Measurements from ENCODE around the gene MAGI1. TPM values are rescaled to one million over a fixed set of nuclear protein-coding genes. Genes with fewer than 3 reads are reported as not detected.

The MAGI1 gene
- 0.88 and 1.3 TPM in 2 replicates for total RNA-seq (2014; rRNA removed; shearing (Covaris generic); ENCODE audit: low replicate concordance)

DNA sequence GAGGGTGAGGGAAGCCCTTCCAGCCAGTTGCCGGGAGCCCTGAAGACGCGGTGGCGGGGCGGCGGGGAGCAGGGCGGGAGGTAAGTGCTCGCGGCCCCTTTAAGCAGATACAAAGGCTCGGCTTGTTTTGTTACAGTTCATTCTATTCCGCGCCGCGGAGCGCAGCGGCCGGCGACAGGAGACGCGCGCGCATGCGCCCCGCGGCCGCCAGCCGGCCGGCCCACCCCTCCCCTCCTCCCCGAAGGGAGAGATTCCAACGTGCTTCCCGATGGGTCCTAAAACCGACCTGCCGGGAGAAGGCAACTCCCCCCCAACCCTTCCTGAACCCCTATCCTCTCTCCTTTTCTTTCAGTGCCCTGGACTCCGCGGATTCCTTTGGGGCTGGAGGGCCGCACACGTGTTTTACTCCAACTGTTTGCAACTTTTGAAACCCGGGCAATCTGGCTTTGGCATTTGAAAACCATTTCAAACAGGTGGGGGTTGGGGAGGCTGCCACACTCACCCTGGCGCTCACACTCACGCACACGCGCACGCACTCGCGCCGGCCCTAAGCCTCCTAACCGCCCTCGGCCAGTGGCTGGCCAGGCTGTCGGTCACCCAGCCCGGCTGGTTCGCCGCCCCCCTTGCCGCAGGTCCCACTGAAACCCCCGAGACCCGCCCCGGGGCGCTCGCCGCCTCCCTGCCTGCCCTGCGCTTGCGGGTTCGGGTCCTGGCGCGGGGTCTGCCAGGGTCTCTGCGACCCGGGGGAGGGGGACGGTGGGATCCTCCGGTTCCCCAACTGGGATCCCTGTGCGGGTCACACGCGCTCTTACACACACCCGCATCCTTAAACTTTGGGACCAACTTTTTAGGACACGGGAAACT lies at the start of gene MAGI1:
Gene MAGI1 (minus strand): TSS at position 193 of the 864 bp plus-strand sequence. CDS start 610 bp downstream, outside the sequence.
- in situ Hi-C loops (cut with HindIII; ENCODE audit: low pct_unique_long_range_greater_than_20kb, low sequenced_read_pairs), result no loop called here

GRCh38 chr3:66083784-66084213 lies 45.1 kb upstream of the MAGI1 start:
- DNase-seq (ENCODE audit: low read depth), result no peak
- in situ Hi-C loops (cut with HindIII; ENCODE audit: low pct_unique_long_range_greater_than_20kb, low sequenced_read_pairs), result no loop called here

More for the DNA sequence above, at the start of gene MAGI1:
- peak; percentile 96 for DNase-seq (ENCODE audit: low read depth)

GRCh38 chr3:66083096-66083678 lies 44.5 kb upstream of the MAGI1 start:
- in situ Hi-C loops (cut with HindIII; ENCODE audit: low pct_unique_long_range_greater_than_20kb, low sequenced_read_pairs), result no loop called here
- DNase-seq (ENCODE audit: low read depth), result no peak

GRCh38 chr3:66082679-66083078 lies 44.0 kb upstream of the MAGI1 start:
- no peak for DNase-seq (ENCODE audit: low read depth)
- in situ Hi-C loops (cut with HindIII; ENCODE audit: low pct_unique_long_range_greater_than_20kb, low sequenced_read_pairs), result no loop called here

- in situ Hi-C loops (cut with HindIII; ENCODE audit: low pct_unique_long_range_greater_than_20kb, low sequenced_read_pairs), result no loop called here
- DNase-seq (ENCODE audit: low read depth), result no peak
Observed at GRCh38 chr3:66080167-66080566, 41.4 kb upstream of the MAGI1 start.

DNA sequence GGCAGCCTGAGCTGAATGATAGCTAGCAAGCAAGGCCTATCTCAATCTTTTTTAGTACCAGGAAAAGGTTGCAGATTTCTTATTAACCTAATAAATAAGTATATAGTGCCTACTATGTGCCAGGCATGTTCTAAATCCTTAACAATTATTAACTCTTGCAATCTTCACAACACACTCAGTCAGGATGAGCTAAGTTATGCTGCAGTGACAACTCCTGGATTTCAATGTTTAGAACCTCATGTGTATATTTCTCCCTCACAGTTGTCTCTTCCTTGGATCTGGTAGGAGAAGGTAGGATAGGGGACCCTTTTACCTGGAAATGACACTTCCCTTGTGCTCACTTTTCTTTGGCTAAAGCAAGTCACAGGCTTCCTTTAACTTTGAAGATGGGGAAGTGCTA lies 39.3 kb upstream of the MAGI1 start:
- in situ Hi-C loops (cut with HindIII; ENCODE audit: low pct_unique_long_range_greater_than_20kb, low sequenced_read_pairs), result no loop called here
- DNase-seq (ENCODE audit: low read depth), result no peak

DNA sequence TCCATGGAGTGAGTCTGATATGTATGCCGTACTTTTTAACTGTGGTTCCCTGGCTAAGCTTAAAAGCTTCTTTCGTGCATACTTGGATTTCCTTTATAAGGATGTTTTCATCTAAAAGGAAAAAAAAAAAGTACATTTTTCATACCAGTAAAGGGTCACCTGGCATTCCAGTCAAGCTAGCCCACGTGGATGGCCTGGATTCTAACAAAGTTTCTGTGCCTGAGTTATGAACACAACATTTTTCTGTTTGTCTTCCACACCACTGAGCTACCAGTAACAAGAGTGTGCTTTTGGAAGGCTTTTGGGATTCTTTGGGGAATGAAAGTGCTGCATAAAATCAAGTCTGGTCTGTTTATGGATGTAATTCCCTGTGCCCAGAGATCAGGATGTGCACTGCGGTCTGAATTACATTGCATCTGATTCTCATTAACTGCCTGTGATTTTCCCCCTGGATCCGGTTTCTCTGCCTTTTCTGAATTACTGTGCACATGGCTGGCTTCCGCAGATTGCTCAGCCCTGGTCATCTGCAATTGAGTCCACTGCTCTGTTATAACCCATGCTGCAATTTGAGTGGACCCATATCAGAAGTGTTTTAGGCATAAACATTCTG lies 38.2 kb upstream of the MAGI1 start:
- in situ Hi-C loops (cut with HindIII; ENCODE audit: low pct_unique_long_range_greater_than_20kb, low sequenced_read_pairs), result no loop called here

GRCh38 chr3:66075281-66075680 lies 36.6 kb upstream of the MAGI1 start:
- in situ Hi-C loops (cut with HindIII; ENCODE audit: low pct_unique_long_range_greater_than_20kb, low sequenced_read_pairs), result no loop called here
- DNase-seq (ENCODE audit: low read depth), result no peak

More for the DNA sequence above, 38.2 kb upstream of the MAGI1 start:
- DNase-seq (ENCODE audit: low read depth), result no peak

- in situ Hi-C loops (cut with HindIII; ENCODE audit: low pct_unique_long_range_greater_than_20kb, low sequenced_read_pairs), result no loop called here
- DNase-seq (ENCODE audit: low read depth), result no peak
Observed at GRCh38 chr3:66073464-66074141, 34.9 kb upstream of the MAGI1 start.

DNA sequence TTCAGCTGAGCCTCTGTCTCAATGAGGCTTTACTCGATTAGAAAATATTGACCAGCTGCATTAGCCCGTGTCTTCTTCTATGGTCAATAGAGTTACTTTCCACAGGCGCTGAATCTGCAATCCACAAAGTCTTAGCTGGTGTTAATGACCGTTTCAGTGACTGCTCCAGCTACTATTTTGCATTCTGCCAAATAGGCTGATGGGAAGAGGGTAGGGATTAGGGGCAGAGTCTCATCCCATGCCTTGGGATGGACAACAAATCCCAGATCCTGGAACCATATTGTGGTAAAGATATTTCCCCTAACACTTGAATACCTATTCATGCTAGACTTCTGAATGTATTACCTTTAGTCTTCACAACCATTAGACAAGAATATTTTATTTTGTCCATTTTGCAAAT lies 29.5 kb upstream of the MAGI1 start:
- no peak for DNase-seq (ENCODE audit: low read depth)
- in situ Hi-C loops (cut with HindIII; ENCODE audit: low pct_unique_long_range_greater_than_20kb, low sequenced_read_pairs), result no loop called here

DNA sequence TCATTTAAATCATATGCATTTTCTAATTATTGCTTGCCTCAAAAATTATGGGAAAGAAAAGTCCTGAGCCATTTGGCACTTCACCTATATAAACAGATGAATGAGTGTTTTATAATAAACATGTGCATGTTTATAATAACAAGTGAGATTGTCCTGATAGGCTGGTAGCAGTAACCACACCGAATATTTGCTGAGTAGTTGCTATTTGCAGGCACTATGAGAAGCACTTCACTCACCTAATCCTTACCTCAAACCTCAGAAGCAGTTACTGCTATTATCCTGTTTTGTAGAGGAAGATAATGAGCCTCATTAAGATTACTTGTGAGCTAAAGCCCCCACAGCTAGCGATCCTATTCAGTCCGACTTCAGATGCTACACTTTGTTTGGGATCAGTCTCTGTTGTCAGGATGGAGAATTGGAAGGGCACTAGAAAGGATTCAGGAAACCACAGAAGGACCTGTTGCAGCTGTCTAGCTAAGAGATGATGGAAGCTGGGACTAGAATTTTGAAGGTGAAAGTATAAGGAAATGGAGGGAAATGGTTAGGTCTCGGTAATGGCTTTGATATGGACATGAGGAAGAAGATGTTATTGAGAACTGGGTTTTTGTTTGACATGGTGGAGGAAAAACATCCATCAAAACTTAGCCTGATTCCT lies 28.4 kb upstream of the MAGI1 start:
- in situ Hi-C loops (cut with HindIII; ENCODE audit: low pct_unique_long_range_greater_than_20kb, low sequenced_read_pairs), result no loop called here

DNA sequence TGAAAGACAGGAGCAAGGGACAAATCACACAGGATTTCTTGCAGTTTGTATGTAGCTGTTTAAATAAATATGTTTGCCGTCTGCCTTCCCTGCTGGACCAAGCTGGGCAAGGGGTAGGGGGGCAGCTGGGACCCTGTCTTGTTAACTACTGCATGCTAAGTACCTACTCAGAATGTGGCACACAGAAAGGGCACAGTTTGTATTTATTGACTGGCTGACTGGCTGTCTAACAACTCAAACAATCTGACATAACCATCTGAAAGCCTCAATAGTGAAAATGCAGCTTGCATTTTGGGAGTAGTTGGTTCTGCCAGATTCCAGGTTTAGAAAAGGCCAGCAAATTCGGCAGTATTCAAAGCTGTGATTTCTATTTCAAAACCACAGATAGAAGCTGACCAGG lies 16.6 kb upstream of the MAGI1 start:
- in situ Hi-C loops (cut with HindIII; ENCODE audit: low pct_unique_long_range_greater_than_20kb, low sequenced_read_pairs), result no loop called here
- DNase-seq (ENCODE audit: low read depth), result no peak

More for the DNA sequence above, 28.4 kb upstream of the MAGI1 start:
- no peak for DNase-seq (ENCODE audit: low read depth)

DNA sequence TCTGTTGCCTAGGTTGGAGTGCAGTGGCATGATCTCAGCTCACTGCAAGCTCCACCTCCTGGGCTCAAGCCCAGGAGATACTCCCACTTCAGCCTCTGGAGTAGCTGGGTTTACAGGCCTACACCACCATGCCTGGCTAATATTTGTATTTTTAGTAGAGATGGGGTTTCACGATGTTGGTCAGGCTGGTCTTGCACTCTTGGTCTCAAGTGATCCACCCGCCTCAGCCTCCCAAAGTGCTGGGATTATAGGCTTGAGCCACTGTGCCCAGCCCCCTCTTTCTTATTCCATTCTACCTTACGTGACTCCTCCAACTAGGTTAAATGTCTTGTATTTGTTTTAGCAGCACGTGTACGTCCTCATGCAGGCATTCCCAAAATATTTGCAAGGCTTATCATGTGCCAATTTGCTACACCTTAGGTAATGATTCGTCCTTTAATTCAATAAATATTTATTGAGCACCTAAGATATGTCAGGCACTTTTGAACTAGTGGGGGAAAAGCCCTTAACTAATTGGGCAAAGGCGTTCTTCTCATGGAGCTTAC lies 14.9 kb upstream of the MAGI1 start:
- no peak for DNase-seq (ENCODE audit: low read depth)
- in situ Hi-C loops (cut with HindIII; ENCODE audit: low pct_unique_long_range_greater_than_20kb, low sequenced_read_pairs), result no loop called here

GRCh38 chr3:66052721-66053549 lies 14.2 kb upstream of the MAGI1 start:
- DNase-seq (ENCODE audit: low read depth), result no peak
- in situ Hi-C loops (cut with HindIII; ENCODE audit: low pct_unique_long_range_greater_than_20kb, low sequenced_read_pairs), result no loop called here

DNA sequence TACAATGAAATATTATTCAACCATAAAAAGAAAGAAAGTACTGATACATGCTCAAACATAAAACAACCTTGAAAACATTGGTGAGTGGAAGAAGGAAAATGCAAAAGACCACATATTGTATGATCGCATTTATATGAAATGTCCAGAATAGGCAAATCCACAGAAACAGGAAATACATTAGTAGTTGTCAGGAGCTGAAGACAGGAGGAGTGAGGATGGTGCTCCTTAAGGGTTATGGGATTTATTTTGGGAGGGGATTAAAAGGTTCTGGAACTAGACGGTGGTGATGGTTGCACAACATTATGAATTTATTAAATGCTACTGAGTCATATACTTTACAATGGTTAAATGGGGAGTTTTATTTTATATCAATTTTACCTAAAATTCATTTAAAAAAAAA lies 12.1 kb upstream of the MAGI1 start:
- in situ Hi-C loops (cut with HindIII; ENCODE audit: low pct_unique_long_range_greater_than_20kb, low sequenced_read_pairs), result no loop called here
- DNase-seq (ENCODE audit: low read depth), result no peak

- no peak for DNase-seq (ENCODE audit: low read depth)
- in situ Hi-C loops (cut with HindIII; ENCODE audit: low pct_unique_long_range_greater_than_20kb, low sequenced_read_pairs), result no loop called here
Observed at GRCh38 chr3:66048051-66048395, 9.3 kb upstream of the MAGI1 start.

- DNase-seq (ENCODE audit: low read depth), result no peak
- in situ Hi-C loops (cut with HindIII; ENCODE audit: low pct_unique_long_range_greater_than_20kb, low sequenced_read_pairs), result no loop called here
Observed at GRCh38 chr3:66047311-66048050, 8.8 kb upstream of the MAGI1 start.
